GM12872 (cell line): ENCODE data around the gene HIPK1.

Experiments
- CTCF ChIP-seq: IDR thresholded peaks from 3 replicates; pipeline ENCODE4 v1.5.1; 2011; ENCODE audit warnings: low read depth, mild to moderate bottlenecking, low read length, moderate library complexity; ENCODE audit not compliant: insufficient read depth

Gene HIPK1

GRCh38 chr1:113987259-113987658 is 58.1 kb downstream of the HIPK1 start:
- TF ChIP-seq CTCF: no peak

- TF ChIP-seq CTCF: no peak
Measured at GRCh38 chr1:113990530-113990929, 61.4 kb downstream of the HIPK1 start.

- TF ChIP-seq CTCF: no peak
Measured at GRCh38 chr1:113990961-113991360, 61.8 kb downstream of the HIPK1 start.

GRCh38 chr1:113991467-113991997 is 62.4 kb downstream of the HIPK1 start:
- no peak for TF ChIP-seq CTCF

GRCh38 chr1:113993072-113993471 is 63.9 kb downstream of the HIPK1 start:
- no peak for TF ChIP-seq CTCF

GRCh38 chr1:113993766-113994165 is 64.6 kb downstream of the HIPK1 start:
- no peak for TF ChIP-seq CTCF

GRCh38 chr1:113995382-113995781 is 66.3 kb downstream of the HIPK1 start:
- no peak for TF ChIP-seq CTCF
